IPS DF 6.9 (cell line): ENCODE measurements around the gene RIN3.
A peak's percentile ranks its signal among the peaks of the same experiment; 100 is the strongest.

Source experiments
- DNase-seq: peaks from one replicate; pipeline ENCODE4 v3.0.0-alpha.2; 2013; ENCODE audit warnings: low read depth, low spot score
- H3K27ac ChIP-seq: one replicate; pipeline ENCODE4 v1.5.1; 2013; ENCODE audit warnings: low read length, control low read depth
- H3K27me3 ChIP-seq: 2 replicates; pipeline ENCODE4 v1.6.1; 2013; ENCODE audit warnings: mild to moderate bottlenecking, low read length; ENCODE audit not compliant: control insufficient read depth, insufficient read depth
- H3K36me3 ChIP-seq: 2 replicates; pipeline ENCODE4 v1.6.1; 2013; ENCODE audit warnings: low read length; ENCODE audit not compliant: control insufficient read depth, insufficient read depth
- H3K4me1 ChIP-seq: 2 replicates; pipeline ENCODE4 v1.6.1; 2013; ENCODE audit warnings: low read length; ENCODE audit not compliant: control insufficient read depth, insufficient read depth
- H3K4me3 ChIP-seq: 2 replicates; pipeline ENCODE4 v1.5.1; 2013; ENCODE audit warnings: mild to moderate bottlenecking, low read length
- H3K9me3 ChIP-seq: 2 replicates; pipeline ENCODE4 v1.6.1; 2013; ENCODE audit warnings: low read length, inconsistent platforms; ENCODE audit not compliant: control insufficient read depth, insufficient read depth
- WGBS: extraction: QIAGEN DNeasy Blood & Tissue Kit; methylation state at CpG from one replicate; pipeline ENCODE4 v1.1.7; 2013; ENCODE audit warnings: mixed read lengths, missing lambda C conversion rate; ENCODE audit not compliant: insufficient read length, insufficient coverage; 5-methylcytosine and 5-hydroxymethylcytosine counted together

RIN3 gene

DNA sequence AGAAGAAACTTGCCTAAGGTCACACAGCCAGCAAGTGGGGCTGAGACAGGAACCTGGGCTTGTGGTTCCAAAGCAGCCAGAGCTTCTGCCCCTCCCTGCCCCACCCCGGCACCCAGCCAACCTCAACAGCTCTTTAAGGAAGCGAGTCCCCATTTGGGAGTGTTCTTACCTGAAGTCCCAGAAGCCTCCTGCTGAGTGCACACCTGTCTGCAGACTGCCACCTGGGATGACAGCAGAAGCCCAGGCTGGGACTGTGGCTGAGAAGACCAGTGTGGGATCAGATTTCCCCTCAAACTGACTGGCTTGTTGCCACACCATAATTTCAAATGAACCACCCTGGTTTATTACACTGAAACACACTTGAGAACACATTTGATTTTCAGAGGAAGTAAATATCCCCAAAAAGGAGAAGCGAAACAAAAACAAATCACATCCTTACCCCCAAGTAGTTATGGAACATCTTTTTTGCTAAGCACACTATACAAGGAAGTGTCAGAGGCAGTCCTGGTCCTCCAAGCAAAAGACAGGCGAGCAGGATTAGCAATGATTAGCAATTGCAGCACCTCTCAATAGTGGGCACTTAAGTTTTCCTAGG is 6.3 kb upstream of the RIN3 start:
- H3K4me1 ChIP-seq: 0 out of 2 replicates have a peak, but pooled peaks cover 2% of the 10 kb centered on the region
- H3K27ac ChIP-seq: no peak overlapping the region
- no peaks in the 10 kb centered on the region for H3K9me3 ChIP-seq
- WGBS: no CpG with 5 or more reads among the region's 4 CpGs
- H3K4me3 ChIP-seq: no peak overlapping the region
- no peak for DNase-seq
- no peaks in the 10 kb centered on the region for H3K36me3 ChIP-seq
- H3K27me3 ChIP-seq: no peaks in the 10 kb centered on the region

DNA sequence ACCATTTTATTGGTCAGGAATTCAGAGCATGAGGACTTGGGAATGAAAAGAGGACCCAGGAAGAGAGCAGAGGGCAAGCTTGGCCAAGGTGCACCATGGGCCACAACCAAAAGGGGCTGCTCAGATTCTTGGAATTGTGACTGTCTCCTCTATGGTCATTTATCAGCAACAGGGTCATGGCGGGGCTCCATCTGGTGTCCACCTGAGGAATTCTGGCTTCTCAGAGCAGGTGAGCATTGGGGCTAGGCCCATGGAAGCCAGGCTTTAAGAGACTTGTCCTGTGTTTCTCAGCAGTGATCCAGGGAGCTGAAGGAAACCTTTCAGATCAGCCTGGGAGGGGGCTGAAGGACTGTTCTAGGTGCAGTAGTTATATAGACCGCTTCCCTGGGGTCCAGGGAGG is 2.6 kb upstream of the RIN3 start:
- no peak overlapping the region for H3K4me3 ChIP-seq
- no CpG with 5 or more reads among the region's 2 CpGs for WGBS
- no peaks in the 10 kb centered on the region for H3K36me3 ChIP-seq
- peaks cover 2% of the 10 kb centered on the region; the same call in 1 of the 2 replicates for H3K4me1 ChIP-seq
- H3K9me3 ChIP-seq: no peaks in the 10 kb centered on the region
- H3K27me3 ChIP-seq: peaks cover 16% of the 10 kb centered on the region
- no peak for DNase-seq
- H3K27ac ChIP-seq: no peak overlapping the region

DNA sequence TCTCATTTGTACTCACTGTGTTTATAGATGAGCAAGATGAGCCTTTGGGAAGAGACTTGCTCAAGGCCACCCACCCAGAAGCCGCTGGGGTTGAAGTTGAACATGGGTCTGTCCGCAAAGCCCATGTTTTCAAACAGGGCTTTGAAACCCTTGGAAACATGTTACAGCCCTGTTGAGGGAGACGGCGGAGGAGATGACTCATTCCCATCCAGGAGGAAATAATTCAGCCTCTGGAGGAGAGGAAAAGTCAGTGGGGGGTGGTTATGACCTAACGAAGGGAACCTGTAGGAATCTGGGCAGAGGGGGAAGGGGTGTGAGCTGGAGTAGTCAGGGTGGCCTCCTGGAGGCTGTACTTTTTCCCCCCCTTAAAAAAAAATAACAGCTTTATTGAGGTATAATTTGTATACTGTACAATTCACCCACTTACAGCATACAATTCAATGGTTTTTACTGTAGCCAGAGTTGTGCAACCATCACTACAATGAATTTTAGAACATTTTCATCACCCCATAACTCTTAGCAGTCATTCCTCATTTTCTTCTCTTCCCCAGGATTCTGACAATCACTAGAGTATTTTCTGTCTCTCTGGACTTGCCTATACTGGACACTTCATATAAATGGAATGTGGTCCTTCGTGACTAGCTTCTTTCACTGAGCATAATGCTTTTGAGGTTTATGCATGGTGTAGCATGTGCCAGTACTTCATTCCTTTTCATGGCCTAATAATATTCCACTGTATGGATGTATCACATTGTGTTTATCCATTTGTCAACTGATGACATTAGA is 1.9 kb upstream of the RIN3 start:
- H3K36me3 ChIP-seq: no peaks in the 10 kb centered on the region
- DNase-seq: no peak
- H3K27ac ChIP-seq: no peak overlapping the region
- no peaks in the 10 kb centered on the region for H3K9me3 ChIP-seq
- H3K4me3 ChIP-seq: no peak overlapping the region
- H3K4me1 ChIP-seq: peaks cover 2% of the 10 kb centered on the region; the same call in 1 of the 2 replicates
- no CpG with 5 or more reads among the region's 6 CpGs for WGBS
- peaks cover 16% of the 10 kb centered on the region for H3K27me3 ChIP-seq

DNA sequence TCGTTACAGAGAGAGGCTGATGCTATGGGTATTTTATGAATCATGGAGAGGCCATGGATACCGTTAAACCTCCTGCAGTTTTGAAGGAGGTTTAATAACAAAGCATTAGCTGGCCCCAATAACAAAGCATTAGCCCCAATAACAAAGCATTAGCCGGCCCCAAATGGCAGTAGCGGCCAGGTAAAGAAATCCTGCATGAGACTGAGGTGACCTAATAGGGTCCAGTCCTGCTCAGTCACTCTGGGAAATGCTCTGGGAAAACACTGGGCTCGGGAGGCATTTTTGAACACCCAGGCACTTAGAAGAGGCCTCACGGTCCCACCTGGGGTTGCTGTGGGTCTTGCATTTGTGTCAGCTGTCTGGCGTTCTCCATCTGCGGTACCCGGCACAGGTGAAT is 776 bp upstream of the RIN3 start:
- no peak overlapping the region for H3K27ac ChIP-seq
- H3K4me3 ChIP-seq: 0 out of 2 replicates have a peak overlapping the region, but pooled peaks have one; percentile 59
- DNase-seq: no peak
- H3K27me3 ChIP-seq: peaks cover 16% of the 10 kb centered on the region
- no CpG with 5 or more reads among the region's 9 CpGs for WGBS
- no peaks in the 10 kb centered on the region for H3K36me3 ChIP-seq
- H3K4me1 ChIP-seq: peaks cover 2% of the 10 kb centered on the region; the same call in 1 of the 2 replicates
- no peaks in the 10 kb centered on the region for H3K9me3 ChIP-seq

DNA sequence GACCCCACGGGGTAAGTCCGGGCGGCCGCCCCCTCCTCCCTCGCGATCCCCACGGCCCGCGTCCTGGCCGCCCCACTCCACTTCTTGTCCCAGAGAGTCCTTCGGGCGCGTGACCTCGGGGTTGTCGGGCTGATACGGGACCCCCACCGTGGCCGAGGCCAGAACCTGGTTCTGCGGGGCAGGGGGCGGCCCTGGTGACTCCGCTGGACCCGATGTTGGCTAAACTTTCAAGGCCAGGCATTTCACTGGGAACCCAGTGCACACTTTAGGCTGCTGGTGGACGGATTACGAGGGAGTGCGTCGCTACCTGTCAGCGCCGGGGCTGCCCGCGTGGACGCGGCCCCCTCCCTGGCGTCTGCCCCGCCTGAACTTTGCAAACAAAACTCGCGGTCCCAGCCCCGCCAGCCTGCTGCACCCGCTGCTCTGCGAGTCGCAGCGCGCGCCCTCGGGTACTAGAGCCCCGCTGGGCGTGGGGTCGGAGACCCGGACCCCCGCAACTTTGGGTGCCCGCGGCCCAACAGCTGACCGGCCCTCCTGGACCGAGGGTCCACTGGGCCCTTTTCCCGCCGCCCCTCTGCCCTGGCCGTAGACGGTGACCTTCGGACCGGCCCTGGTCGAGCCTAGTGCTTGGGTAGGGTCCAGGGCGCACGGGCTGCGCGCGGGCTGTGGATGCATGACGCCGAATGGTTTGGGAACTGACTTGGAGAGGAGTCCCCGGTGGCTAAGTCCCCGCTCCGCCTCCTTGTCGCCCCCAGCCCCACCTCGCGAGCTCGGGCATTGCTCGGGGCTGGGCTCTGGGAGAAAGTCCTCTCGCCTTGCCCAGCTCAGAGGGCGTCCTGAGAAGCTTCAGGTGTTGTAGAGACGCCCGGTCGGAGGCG is 624 bp downstream of the RIN3 start:
- Histone ChIP-seq H3K27ac (no peak overlapping the region), H3K4me3 (peak overlapping the region; percentile 59; the same call in 1 of the 2 replicates), H3K4me1 (peaks cover 2% of the 10 kb centered on the region; the same call in 1 of the 2 replicates), H3K9me3 (no peaks in the 10 kb centered on the region), H3K27me3 (peaks cover 16% of the 10 kb centered on the region), H3K36me3 (no peaks in the 10 kb centered on the region)
- WGBS: no CpG with 5 or more reads among the region's 81 CpGs
- DNase-seq: no peak

DNA sequence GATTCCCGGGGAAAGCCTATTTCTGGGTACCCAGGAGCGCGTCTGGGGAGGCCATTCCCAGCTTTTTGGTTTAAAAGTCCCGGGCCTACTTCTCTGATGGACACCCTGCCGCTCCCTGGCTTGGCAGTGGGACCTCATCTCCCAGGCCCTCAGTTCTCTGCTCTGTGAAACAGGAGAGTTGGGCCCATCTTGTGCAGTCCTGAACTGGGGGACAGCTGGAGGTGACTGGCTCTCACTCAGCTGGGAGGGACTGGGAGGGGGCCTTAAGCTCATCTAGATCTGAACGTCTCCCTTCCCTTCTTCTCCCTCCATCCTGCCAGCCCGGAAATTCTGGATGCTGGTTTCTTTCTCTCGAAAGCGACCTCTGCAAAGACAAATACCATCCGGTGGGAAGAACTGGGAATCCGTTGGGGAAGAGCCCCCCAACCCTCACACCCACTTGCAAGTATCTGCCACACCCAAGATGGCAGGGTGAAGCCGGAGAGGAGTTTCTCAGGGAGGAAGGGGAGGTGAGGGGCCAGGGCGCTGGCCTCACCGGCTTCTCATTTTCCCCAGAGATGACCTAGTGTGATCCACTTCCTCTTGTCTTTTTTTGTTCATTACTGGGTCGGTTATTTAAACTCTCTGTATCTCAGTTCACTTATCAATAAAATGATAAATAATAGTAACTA is 1.4 kb downstream of the RIN3 start:
- Histone ChIP-seq H3K27ac (no peak overlapping the region), H3K9me3 (no peaks in the 10 kb centered on the region)
- no CpG with 5 or more reads among the region's 15 CpGs for WGBS

DNA sequence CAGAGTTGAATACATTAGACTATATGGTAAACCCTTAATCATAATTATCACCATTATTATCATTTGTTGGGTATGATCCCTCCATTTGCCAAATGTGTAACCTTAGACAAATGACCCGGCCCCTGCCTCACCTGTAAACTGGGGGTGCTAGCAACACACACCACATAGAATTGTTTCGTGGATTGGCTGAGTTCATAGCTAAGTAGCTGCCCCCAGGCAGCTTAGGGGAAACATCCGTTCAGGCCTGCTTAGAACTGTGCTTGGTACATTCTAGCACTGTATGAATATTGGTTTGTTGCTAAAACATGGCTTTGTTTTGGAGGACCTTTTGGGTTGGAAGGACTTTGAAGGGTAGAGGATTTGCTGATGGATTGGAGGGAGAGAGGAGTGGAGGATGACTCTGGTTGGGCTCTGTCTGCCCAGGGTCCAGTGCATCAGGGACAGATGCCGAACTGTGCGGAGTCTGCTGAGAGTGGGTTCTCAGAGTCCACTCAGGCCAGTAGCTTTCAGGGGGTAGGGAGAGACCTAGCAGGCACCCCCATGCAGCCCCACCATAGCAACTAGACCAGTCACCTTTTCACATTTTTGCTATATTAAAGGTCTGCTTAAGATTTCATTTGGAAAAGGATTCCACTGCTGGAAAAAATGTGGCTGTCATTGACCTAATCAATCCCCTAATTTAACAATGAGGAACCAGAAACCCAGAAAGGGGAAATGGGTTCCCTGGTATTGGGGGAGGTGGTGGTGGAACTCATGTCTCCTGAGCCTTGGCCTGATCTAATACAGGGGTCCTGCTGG is 2.2 kb downstream of the RIN3 start:
- WGBS: no CpG with 5 or more reads among the region's 5 CpGs
- H3K27me3 ChIP-seq: peaks cover 16% of the 10 kb centered on the region
- H3K4me3 ChIP-seq: no peak overlapping the region
- no peaks in the 10 kb centered on the region for H3K9me3 ChIP-seq
- no peaks in the 10 kb centered on the region for H3K36me3 ChIP-seq
- no peak overlapping the region for H3K27ac ChIP-seq
- no peak for DNase-seq
- H3K4me1 ChIP-seq: peaks cover 2% of the 10 kb centered on the region; the same call in 1 of the 2 replicates

More for the DNA sequence above, 1.4 kb downstream of the RIN3 start:
- no peak overlapping the region; the same call in 1 of the 2 replicates for H3K4me3 ChIP-seq
- peaks cover 2% of the 10 kb centered on the region; the same call in 1 of the 2 replicates for H3K4me1 ChIP-seq
- DNase-seq: no peak
- peaks cover 16% of the 10 kb centered on the region for H3K27me3 ChIP-seq
- H3K36me3 ChIP-seq: no peaks in the 10 kb centered on the region

DNA sequence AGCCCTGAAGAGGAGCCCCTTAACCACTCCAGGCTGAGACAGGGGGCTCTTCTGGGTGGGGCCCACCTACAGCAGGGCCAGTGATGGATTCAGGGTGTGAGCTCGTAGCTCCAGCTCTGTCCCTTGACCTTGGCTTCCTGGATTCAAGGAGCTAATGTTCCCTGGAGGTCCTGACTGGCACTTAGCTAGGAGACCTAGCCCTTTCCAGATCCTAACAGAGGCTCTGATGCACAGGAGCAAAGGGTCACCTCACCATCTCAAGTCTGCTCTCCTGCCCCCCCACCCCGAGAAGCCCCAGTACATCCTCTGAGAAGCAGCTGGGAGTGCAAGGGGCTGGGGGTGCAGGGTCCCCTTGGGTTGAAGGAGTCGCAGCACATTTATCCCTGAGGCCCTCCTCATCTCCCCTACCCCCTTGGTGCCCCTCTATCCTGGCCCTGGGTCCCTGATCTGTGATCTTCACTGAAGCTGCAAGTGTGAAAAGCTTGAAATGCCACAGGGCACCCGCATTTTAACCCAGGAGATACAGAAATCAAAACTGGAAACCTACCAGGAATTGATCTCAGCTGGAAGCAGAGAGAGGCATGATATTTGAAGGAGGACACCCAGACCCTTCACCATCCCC is 2.9 kb downstream of the RIN3 start:
- no peak for DNase-seq
- no peak overlapping the region for H3K4me3 ChIP-seq
- no peaks in the 10 kb centered on the region for H3K9me3 ChIP-seq
- peaks cover 2% of the 10 kb centered on the region; the same call in 1 of the 2 replicates for H3K4me1 ChIP-seq
- WGBS: no CpG with 5 or more reads among the region's 4 CpGs
- no peaks in the 10 kb centered on the region for H3K36me3 ChIP-seq
- H3K27me3 ChIP-seq: peaks cover 16% of the 10 kb centered on the region
- H3K27ac ChIP-seq: no peak overlapping the region

DNA sequence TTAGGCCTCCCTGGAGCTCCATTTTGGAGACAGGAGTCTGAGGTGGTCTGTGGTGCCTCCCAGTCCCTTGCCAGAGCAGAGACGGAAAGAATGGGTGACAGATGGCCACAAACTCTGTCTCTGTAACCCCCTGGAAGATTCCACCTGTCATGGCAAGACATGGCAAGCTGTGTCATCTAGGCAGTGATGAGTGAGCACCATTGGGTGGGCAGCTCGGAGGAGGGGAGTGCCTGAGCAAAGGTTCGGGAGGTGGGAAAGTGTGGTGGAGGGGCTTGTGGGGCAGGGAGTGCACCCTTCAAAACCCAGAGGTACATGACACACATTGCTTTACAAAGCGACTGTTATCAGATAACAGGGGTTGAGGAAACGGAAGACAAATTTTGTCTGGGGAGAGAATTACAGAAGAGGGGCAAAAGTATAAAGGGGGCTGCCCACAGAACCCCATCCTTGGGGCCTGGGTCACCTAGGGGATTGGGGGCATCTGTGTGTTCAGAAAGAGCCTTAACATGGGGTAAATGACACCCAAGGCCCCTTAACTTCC is 3.5 kb downstream of the RIN3 start:
- no peak overlapping the region for H3K27ac ChIP-seq
- no peak for DNase-seq
- no CpG with 5 or more reads among the region's 5 CpGs for WGBS
- peaks cover 16% of the 10 kb centered on the region for H3K27me3 ChIP-seq
- H3K4me1 ChIP-seq: peaks cover 2% of the 10 kb centered on the region; the same call in 1 of the 2 replicates
- no peaks in the 10 kb centered on the region for H3K9me3 ChIP-seq
- no peaks in the 10 kb centered on the region for H3K36me3 ChIP-seq
- no peak overlapping the region for H3K4me3 ChIP-seq
